ENCODE measurements around the gene PLAGL2.

Gene PLAGL2

DNA sequence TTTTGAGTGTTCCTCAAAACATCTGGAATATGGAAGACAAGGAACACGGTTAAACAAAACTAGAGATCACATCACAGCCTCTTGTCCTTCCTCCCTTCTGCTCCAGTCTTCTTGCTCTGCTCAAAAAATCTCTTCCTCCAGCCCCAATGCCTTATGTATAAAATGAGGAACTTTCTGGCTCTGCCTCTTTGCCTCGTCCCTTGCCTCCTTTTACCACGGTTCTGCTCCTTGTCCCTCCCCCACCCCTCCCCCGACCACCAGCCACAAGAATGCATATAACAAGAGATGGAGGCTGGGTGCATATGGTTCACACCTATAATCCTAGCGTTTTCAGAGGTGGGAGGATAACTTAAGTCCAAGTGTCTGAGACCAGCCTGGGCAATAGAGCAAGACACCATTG lies 43.6 kb downstream of the PLAGL2 start:
- Histone ChIP-seq H3K4me1 (ENCODE audit: control insufficient read depth, low read length) (no peaks in the 10 kb centered on the region), H3K36me3 (ENCODE audit: control insufficient read depth, low read length) (peaks cover 62% of the 10 kb centered on the region), H3K27me3 (ENCODE audit: control insufficient read depth, low read length) (no peaks in the 10 kb centered on the region)

DNA sequence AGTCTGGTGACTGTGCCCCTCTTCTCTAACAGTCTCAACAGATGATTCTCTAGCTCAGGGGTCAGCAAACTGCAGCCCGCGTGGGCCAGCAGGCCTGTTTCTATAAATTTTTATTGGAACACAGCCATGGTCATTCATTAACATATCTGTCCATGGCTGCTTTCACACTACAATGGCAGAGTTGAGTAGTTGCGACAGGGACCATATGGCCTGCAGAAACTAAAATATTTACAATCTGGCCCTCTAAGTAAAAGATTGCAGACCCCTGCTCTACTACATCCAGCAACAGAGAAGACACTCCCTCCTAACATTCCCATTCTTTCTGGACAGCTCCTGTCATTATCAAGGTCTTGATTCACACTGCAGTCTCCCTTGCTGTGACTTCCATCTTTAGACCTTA lies 45.2 kb downstream of the PLAGL2 start:
- TF ChIP-seq EZH2phosphoT487 (IDR thresholded peaks at IDR 0.05; ENCODE audit: borderline replicate concordance, low read length), result no peak
- TF ChIP-seq, protein P1, sequence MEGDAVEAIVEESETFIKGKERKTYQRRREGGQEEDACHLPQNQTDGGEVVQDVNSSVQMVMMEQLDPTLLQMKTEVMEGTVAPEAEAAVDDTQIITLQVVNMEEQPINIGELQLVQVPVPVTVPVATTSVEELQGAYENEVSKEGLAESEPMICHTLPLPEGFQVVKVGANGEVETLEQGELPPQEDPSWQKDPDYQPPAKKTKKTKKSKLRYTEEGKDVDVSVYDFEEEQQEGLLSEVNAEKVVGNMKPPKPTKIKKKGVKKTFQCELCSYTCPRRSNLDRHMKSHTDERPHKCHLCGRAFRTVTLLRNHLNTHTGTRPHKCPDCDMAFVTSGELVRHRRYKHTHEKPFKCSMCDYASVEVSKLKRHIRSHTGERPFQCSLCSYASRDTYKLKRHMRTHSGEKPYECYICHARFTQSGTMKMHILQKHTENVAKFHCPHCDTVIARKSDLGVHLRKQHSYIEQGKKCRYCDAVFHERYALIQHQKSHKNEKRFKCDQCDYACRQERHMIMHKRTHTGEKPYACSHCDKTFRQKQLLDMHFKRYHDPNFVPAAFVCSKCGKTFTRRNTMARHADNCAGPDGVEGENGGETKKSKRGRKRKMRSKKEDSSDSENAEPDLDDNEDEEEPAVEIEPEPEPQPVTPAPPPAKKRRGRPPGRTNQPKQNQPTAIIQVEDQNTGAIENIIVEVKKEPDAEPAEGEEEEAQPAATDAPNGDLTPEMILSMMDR (IDR thresholded peaks at IDR 0.05; ENCODE audit: low read depth, low read length, poor library complexity, severe bottlenecking), result no peak
- no peak overlapping the region for H3K4me2 ChIP-seq (ENCODE audit: low read length)
- no peaks in the 10 kb centered on the region for H3K9me3 ChIP-seq (ENCODE audit: control insufficient read depth, insufficient read depth, low read length)
- H3K36me3 ChIP-seq (ENCODE audit: control insufficient read depth, low read length), result peaks cover 71% of the 10 kb centered on the region
- H3F3A ChIP-seq (ENCODE audit: control insufficient read depth, insufficient read depth), result no peaks in the 10 kb centered on the region
- H3K27ac ChIP-seq (ENCODE audit: low read depth, low read length), result no peak overlapping the region
- no peaks in the 10 kb centered on the region for H3K79me2 ChIP-seq (ENCODE audit: control insufficient read depth, low read length)
- no peaks in the 10 kb centered on the region for H3K4me1 ChIP-seq (ENCODE audit: control insufficient read depth, low read length)
- no peaks in the 10 kb centered on the region for H3K27me3 ChIP-seq (ENCODE audit: control insufficient read depth, low read length)
- no peak overlapping the region for H3K4me3 ChIP-seq (ENCODE audit: low read length)
- H3K9me2 ChIP-seq (replicated peaks; ENCODE audit: control insufficient read depth, low read length), result no peaks in the 10 kb centered on the region
- H4K20me1 ChIP-seq (ENCODE audit: control insufficient read depth, insufficient read depth, low read depth, low read length), result no peaks in the 10 kb centered on the region

More for the DNA sequence above, 43.6 kb downstream of the PLAGL2 start:
- Histone ChIP-seq H3K4me2 (ENCODE audit: low read length) (no peak overlapping the region), H4K20me1 (ENCODE audit: control insufficient read depth, insufficient read depth, low read depth, low read length) (no peaks in the 10 kb centered on the region), H3K79me2 (ENCODE audit: control insufficient read depth, low read length) (no peaks in the 10 kb centered on the region), H3F3A (ENCODE audit: control insufficient read depth, insufficient read depth) (peaks cover 4% of the 10 kb centered on the region; the same call in 1 of the 2 replicates), H3K9me3 (ENCODE audit: control insufficient read depth, insufficient read depth, low read length) (no peaks in the 10 kb centered on the region), H3K27ac (ENCODE audit: low read depth, low read length) (no peak overlapping the region), H3K9me2 (replicated peaks; ENCODE audit: control insufficient read depth, low read length) (no peaks in the 10 kb centered on the region), H3K4me3 (ENCODE audit: low read length) (no peak overlapping the region)
- TF ChIP-seq, protein P1 (IDR thresholded peaks at IDR 0.05; ENCODE audit: low read depth, low read length, poor library complexity, severe bottlenecking), result no peak
- TF ChIP-seq EZH2phosphoT487 (IDR thresholded peaks at IDR 0.05; ENCODE audit: borderline replicate concordance, low read length), result no peak

DNA sequence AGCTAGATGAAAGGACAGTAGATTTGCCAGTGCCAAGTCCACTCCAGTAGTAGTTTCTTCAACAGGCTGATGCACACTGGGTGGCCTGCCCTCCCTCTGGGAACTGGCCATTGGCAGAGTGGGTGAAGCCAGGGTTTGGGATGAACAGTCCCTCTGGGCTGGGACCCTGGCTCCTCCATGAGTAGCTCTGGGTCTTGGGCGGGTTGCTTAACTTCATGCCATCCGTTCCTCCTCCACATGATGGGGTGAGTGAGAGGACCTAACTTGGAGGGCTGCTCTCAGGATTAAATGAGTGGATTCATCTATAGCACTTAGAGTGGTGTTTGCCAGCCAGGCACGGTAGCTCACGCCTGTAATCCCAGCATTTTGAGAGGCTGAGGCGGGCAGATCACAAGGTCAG lies 47.2 kb downstream of the PLAGL2 start:
- H3K79me2 ChIP-seq (ENCODE audit: control insufficient read depth, low read length), result no peaks in the 10 kb centered on the region
- H3K4me2 ChIP-seq (ENCODE audit: low read length), result no peak overlapping the region
- no peaks in the 10 kb centered on the region for H3F3A ChIP-seq (ENCODE audit: control insufficient read depth, insufficient read depth)
- no peak overlapping the region for H3K27ac ChIP-seq (ENCODE audit: low read depth, low read length)
- H3K36me3 ChIP-seq (ENCODE audit: control insufficient read depth, low read length), result peaks cover 65% of the 10 kb centered on the region
- H3K9me3 ChIP-seq (ENCODE audit: control insufficient read depth, insufficient read depth, low read length), result no peaks in the 10 kb centered on the region
- no peak overlapping the region for H3K4me3 ChIP-seq (ENCODE audit: low read length)
- H3K9me2 ChIP-seq (replicated peaks; ENCODE audit: control insufficient read depth, low read length), result no peaks in the 10 kb centered on the region
- no peaks in the 10 kb centered on the region for H3K4me1 ChIP-seq (ENCODE audit: control insufficient read depth, low read length)
- H4K20me1 ChIP-seq (ENCODE audit: control insufficient read depth, insufficient read depth, low read depth, low read length), result no peaks in the 10 kb centered on the region
- TF ChIP-seq, protein P1 (IDR thresholded peaks at IDR 0.05; ENCODE audit: low read depth, low read length, poor library complexity, severe bottlenecking), result no peak
- TF ChIP-seq EZH2phosphoT487 (IDR thresholded peaks at IDR 0.05; ENCODE audit: borderline replicate concordance, low read length), result no peak
- H3K27me3 ChIP-seq (ENCODE audit: control insufficient read depth, low read length), result no peaks in the 10 kb centered on the region

Measured in DOHH2 (cell line).